Right lung (tissue), 5 donors: ENCODE data around the gene IQGAP3. TPM values are rescaled to one million over a fixed set of nuclear protein-coding genes. Genes with fewer than 3 reads are reported as not detected.

ENCODE experiments used
- DNase-seq, 2 donors: peaks; one replicate each; pipeline ENCODE4 v3.0.0-alpha.2; 2013
- polyA plus RNA-seq, 5 donors: library from polyadenylated mRNA; unstranded; fragments of 120-200 nt; gene quantifications; one replicate each; pipeline versions ENCODE4 v1.2.1 to v1.2.3, GENCODE V29; 2013; ENCODE audit warnings: inconsistent platforms in 1 of 5, low replicate concordance in 1 of 5; ENCODE audit not compliant: insufficient read length in 5 of 5, insufficient read depth in 1 of 5

The IQGAP3 gene
- polyA plus RNA-seq, 5 donors = 9.7 to 26.3 (median 16.4) TPM

GRCh38 chr1:156540955-156541354 is 31.4 kb downstream of the IQGAP3 start:
- no peak for DNase-seq

GRCh38 chr1:156539818-156540355 is 32.5 kb downstream of the IQGAP3 start:
- DNase-seq = no peak

GRCh38 chr1:156538711-156539440 is 33.5 kb downstream of the IQGAP3 start:
- no peak for DNase-seq

GRCh38 chr1:156537027-156537426 is 35.3 kb downstream of the IQGAP3 start:
- no peak for DNase-seq

- DNase-seq = no peak
Observed at GRCh38 chr1:156534424-156535060, 37.8 kb downstream of the IQGAP3 start.

GRCh38 chr1:156533568-156534220 is 38.7 kb downstream of the IQGAP3 start:
- no peak for DNase-seq

- no peak for DNase-seq
Observed at GRCh38 chr1:156532374-156532773, 40.0 kb downstream of the IQGAP3 start.

GRCh38 chr1:156530006-156530405 is 42.4 kb downstream of the IQGAP3 start:
- DNase-seq = no peak

- DNase-seq = no peak
Observed at GRCh38 chr1:156528875-156529425, 43.4 kb downstream of the IQGAP3 start.

GRCh38 chr1:156528231-156528630 is 44.1 kb downstream of the IQGAP3 start:
- no peak for DNase-seq

- no peak for DNase-seq
Observed at GRCh38 chr1:156527584-156527983, 44.8 kb downstream of the IQGAP3 start.

- no peak for DNase-seq
Observed at GRCh38 chr1:156525856-156526489, 46.4 kb downstream of the IQGAP3 start.

- no peak for DNase-seq
Observed at GRCh38 chr1:156525071-156525501, 47.3 kb downstream of the IQGAP3 start.

- DNase-seq = no peak
Observed at GRCh38 chr1:156524481-156524869, 47.9 kb downstream of the IQGAP3 start.

- DNase-seq = no peak
Observed at GRCh38 chr1:156523801-156524480, 48.4 kb downstream of the IQGAP3 start.

- DNase-seq = no peak
Observed at GRCh38 chr1:156522443-156522970, 49.9 kb downstream of the IQGAP3 start.

- DNase-seq = no peak
Observed at GRCh38 chr1:156517748-156518147, 54.6 kb downstream of the IQGAP3 start.

- DNase-seq = no peak
Observed at GRCh38 chr1:156516821-156517220, 55.5 kb downstream of the IQGAP3 start.

GRCh38 chr1:156515956-156516355 is 56.4 kb downstream of the IQGAP3 start:
- DNase-seq = no peak

GRCh38 chr1:156513185-156513584 is 59.2 kb downstream of the IQGAP3 start:
- DNase-seq = peak; percentile 77

GRCh38 chr1:156511644-156512043 is 60.7 kb downstream of the IQGAP3 start:
- DNase-seq = no peak
